ENCODE data around the gene EGFR. TPM values are rescaled to one million over a fixed set of nuclear protein-coding genes. Genes with fewer than 3 reads are reported as not detected.

The EGFR gene
- polyA plus RNA-seq, 1 donor from 2014 or later, result 0.22 TPM

DNA sequence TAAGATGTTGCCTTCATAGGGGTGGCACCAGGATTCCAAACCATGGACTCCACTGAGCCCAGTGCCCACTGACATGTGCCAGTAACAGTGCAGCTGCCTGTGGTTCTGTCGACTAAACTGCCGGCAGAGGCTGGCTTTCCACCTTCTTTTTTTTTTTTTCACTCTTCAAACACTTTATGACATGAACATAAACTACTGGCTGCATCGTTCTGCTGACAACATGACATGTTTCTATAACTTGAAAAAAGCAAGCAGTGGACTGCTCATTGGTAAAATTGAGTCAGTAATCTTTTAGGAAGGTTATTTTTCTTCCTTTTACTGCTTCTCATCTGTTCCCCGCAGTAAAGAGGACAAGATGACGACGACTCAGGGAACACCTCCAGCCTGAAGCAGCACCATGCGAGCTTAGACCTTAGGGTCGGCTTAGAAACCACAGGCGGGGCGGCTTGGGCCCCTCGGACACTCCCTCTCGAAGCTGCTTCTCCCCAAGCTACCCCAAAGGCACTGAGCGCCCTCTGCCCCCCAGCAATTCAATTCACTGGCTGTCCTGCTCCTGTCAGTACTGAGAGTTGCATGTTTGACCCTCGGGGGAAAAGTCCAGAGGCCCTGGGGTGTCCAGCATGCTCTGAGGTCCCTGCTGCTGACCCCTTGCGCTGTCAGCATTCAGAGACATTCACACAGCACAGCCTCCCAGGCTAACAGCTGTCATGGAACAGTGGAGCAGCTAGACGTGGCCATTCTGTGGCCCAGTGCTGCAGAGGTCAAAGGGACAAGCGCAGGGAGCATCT is 112.5 kb downstream of the EGFR start:
- H3K36me3 ChIP-seq (ENCODE audit: insufficient read depth, low read length), result no peaks in the 10 kb centered on the region
- H3K4me2 ChIP-seq (ENCODE audit: low read length), result no peak overlapping the region
- no peak overlapping the region for H3K9ac ChIP-seq (ENCODE audit: low read length)
- no peak overlapping the region for H3K4me3 ChIP-seq (ENCODE audit: low read length)
- no peak overlapping the region for H3K27ac ChIP-seq (ENCODE audit: low read length)
- no peaks in the 10 kb centered on the region for H3K79me2 ChIP-seq (replicated peaks; ENCODE audit: insufficient read depth, low read length)
- TF ChIP-seq EP300 (conservative IDR thresholded peaks at IDR 0.05; ENCODE audit: poor library complexity, severe bottlenecking) (no peak), SMC3 (conservative IDR thresholded peaks at IDR 0.05; ENCODE audit: poor library complexity) (no peak), MXI1 (conservative IDR thresholded peaks at IDR 0.05; ENCODE audit: poor library complexity, severe bottlenecking) (no peak), RAD21 (conservative IDR thresholded peaks at IDR 0.05) (no peak), POLR2AphosphoS5 (IDR thresholded peaks at IDR 0.05) (no peak), REST (IDR thresholded peaks at IDR 0.05; ENCODE audit: borderline replicate concordance) (no peak), TAF1 (IDR thresholded peaks at IDR 0.05; ENCODE audit: low read depth) (no peak), EZH2 (IDR thresholded peaks at IDR 0.05; ENCODE audit: borderline replicate concordance, insufficient read depth, low read length, poor library complexity, severe bottlenecking) (no peak)
- TF ChIP-seq, protein P1, sequence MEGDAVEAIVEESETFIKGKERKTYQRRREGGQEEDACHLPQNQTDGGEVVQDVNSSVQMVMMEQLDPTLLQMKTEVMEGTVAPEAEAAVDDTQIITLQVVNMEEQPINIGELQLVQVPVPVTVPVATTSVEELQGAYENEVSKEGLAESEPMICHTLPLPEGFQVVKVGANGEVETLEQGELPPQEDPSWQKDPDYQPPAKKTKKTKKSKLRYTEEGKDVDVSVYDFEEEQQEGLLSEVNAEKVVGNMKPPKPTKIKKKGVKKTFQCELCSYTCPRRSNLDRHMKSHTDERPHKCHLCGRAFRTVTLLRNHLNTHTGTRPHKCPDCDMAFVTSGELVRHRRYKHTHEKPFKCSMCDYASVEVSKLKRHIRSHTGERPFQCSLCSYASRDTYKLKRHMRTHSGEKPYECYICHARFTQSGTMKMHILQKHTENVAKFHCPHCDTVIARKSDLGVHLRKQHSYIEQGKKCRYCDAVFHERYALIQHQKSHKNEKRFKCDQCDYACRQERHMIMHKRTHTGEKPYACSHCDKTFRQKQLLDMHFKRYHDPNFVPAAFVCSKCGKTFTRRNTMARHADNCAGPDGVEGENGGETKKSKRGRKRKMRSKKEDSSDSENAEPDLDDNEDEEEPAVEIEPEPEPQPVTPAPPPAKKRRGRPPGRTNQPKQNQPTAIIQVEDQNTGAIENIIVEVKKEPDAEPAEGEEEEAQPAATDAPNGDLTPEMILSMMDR (IDR thresholded peaks at IDR 0.05; ENCODE audit: poor library complexity, severe bottlenecking), result no peak
- H2AFZ ChIP-seq (ENCODE audit: low read depth, low read length), result no peak overlapping the region
- no peaks in the 10 kb centered on the region for H4K20me1 ChIP-seq (ENCODE audit: insufficient read depth)
- no peaks in the 10 kb centered on the region for H3K27me3 ChIP-seq (ENCODE audit: insufficient read depth, low read depth, low read length)
- no peaks in the 10 kb centered on the region for H3K9me2 ChIP-seq (ENCODE audit: insufficient read depth, low read length)
- no peaks in the 10 kb centered on the region for H3F3A ChIP-seq (ENCODE audit: insufficient read depth, low read length, poor library complexity, severe bottlenecking)
- no peaks in the 10 kb centered on the region for H3K9me3 ChIP-seq (ENCODE audit: low read length)

DNA sequence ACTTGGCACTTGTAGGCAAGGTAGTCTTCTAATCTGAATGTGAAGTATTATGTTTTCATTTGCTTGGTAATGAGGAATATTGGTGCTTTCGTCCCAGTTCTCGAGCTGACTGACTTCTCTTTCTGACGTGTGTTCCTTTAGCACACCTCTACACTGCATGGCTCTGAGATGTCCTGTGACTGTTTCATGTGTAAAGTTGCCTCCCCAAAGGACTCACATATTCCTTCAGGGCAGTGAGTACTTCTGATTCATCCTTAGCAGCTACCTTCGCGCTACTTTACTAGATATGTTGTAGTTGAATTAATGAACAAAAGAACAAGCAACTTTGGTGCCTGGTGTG is 113.7 kb downstream of the EGFR start:
- TF ChIP-seq EZH2 (IDR thresholded peaks at IDR 0.05; ENCODE audit: borderline replicate concordance, insufficient read depth, low read length, poor library complexity, severe bottlenecking) (no peak), MXI1 (conservative IDR thresholded peaks at IDR 0.05; ENCODE audit: poor library complexity, severe bottlenecking) (no peak), TAF1 (IDR thresholded peaks at IDR 0.05; ENCODE audit: low read depth) (no peak), RAD21 (conservative IDR thresholded peaks at IDR 0.05) (no peak), SMC3 (conservative IDR thresholded peaks at IDR 0.05; ENCODE audit: poor library complexity) (no peak), EP300 (conservative IDR thresholded peaks at IDR 0.05; ENCODE audit: poor library complexity, severe bottlenecking) (no peak), REST (IDR thresholded peaks at IDR 0.05; ENCODE audit: borderline replicate concordance) (no peak), POLR2AphosphoS5 (IDR thresholded peaks at IDR 0.05) (no peak)
- TF ChIP-seq, protein P1 (IDR thresholded peaks at IDR 0.05; ENCODE audit: poor library complexity, severe bottlenecking), result no peak
- H3K4me2 ChIP-seq (ENCODE audit: low read length), result no peak overlapping the region

More for the DNA sequence above, 113.7 kb downstream of the EGFR start:
- H3K9me2 ChIP-seq (ENCODE audit: insufficient read depth, low read length), result no peaks in the 10 kb centered on the region
- H3K9me3 ChIP-seq (ENCODE audit: low read length), result no peaks in the 10 kb centered on the region
- H3K27ac ChIP-seq (ENCODE audit: low read length), result no peak overlapping the region
- H3K4me3 ChIP-seq (ENCODE audit: low read length), result no peak overlapping the region
- H3K9ac ChIP-seq (ENCODE audit: low read length), result no peak overlapping the region
- no peaks in the 10 kb centered on the region for H3K36me3 ChIP-seq (ENCODE audit: insufficient read depth, low read length)
- H3K79me2 ChIP-seq (replicated peaks; ENCODE audit: insufficient read depth, low read length), result no peaks in the 10 kb centered on the region
- no peak overlapping the region for H2AFZ ChIP-seq (ENCODE audit: low read depth, low read length)
- no peaks in the 10 kb centered on the region for H3K27me3 ChIP-seq (ENCODE audit: insufficient read depth, low read depth, low read length)
- no peaks in the 10 kb centered on the region for H3F3A ChIP-seq (ENCODE audit: insufficient read depth, low read length, poor library complexity, severe bottlenecking)
- no peaks in the 10 kb centered on the region for H4K20me1 ChIP-seq (ENCODE audit: insufficient read depth)

All from neural cell (in vitro differentiated cells).